GM19395 (cell line): ENCODE data around the gene PCLAF.
"Not testable (repeated sequence)": the region's sequence is repeated elsewhere in the genome, so short reads cannot be mapped to it uniquely, and the experiment has no call there.

Experiments
- ATAC-seq: cut with Tn5 transposase; IDR thresholded peaks from one replicate; pipeline ENCODE4 v1.9.1; 2021; ENCODE audit warnings: mild to moderate bottlenecking, moderate library complexity; ENCODE audit not compliant: unreplicated experiment

The PCLAF gene

GRCh38 chr15:64381000-64381751 lies at the start of gene PCLAF:
PCLAF (minus strand) TSS chr15:64381441; CDS start chr15:64381371, 70 bp downstream.
- peak; percentile 95 for ATAC-seq

GRCh38 chr15:64430000-64430735 lies 48.9 kb upstream of the PCLAF start:
- no peak for ATAC-seq

- ATAC-seq, result no peak
Observed at GRCh38 chr15:64429448-64429847, 48.2 kb upstream of the PCLAF start.

- ATAC-seq, result no peak
Observed at GRCh38 chr15:64426845-64427465, 45.7 kb upstream of the PCLAF start.

- no peak for ATAC-seq
Observed at GRCh38 chr15:64425221-64425620, 44.0 kb upstream of the PCLAF start.

- ATAC-seq, result no peak
Observed at GRCh38 chr15:64423970-64424369, 42.7 kb upstream of the PCLAF start.

- ATAC-seq, result no peak
Observed at GRCh38 chr15:64422697-64423096, 41.5 kb upstream of the PCLAF start.

- ATAC-seq, result no peak
Observed at GRCh38 chr15:64412216-64412615, 31.0 kb upstream of the PCLAF start.

- no peak for ATAC-seq
Observed at GRCh38 chr15:64400583-64400982, 19.3 kb upstream of the PCLAF start.

- ATAC-seq, result no peak
Observed at GRCh38 chr15:64398575-64398974, 17.3 kb upstream of the PCLAF start.

GRCh38 chr15:64396789-64397188 lies 15.5 kb upstream of the PCLAF start:
- ATAC-seq, result no peak

GRCh38 chr15:64392471-64392870 lies 11.2 kb upstream of the PCLAF start:
- ATAC-seq, result not testable (repeated sequence)

GRCh38 chr15:64389036-64389435 lies 7.8 kb upstream of the PCLAF start:
- ATAC-seq, result no peak

- ATAC-seq, result peak; percentile 98
Observed at GRCh38 chr15:64387562-64388168, 6.4 kb upstream of the PCLAF start, which contains the start of gene TRIP4. TRIP4 (plus strand) TSS chr15:64387836; CDS start chr15:64387864, 28 bp downstream.

- ATAC-seq, result no peak
Observed at GRCh38 chr15:64386291-64386690, 5.0 kb upstream of the PCLAF start.

GRCh38 chr15:64383760-64384159 lies 2.5 kb upstream of the PCLAF start:
- ATAC-seq, result no peak

- ATAC-seq, result not testable (repeated sequence)
Observed at GRCh38 chr15:64380130-64380870, 941 bp downstream of the PCLAF start.

- ATAC-seq, result no peak
Observed at GRCh38 chr15:64379216-64379960, 1.9 kb downstream of the PCLAF start.

GRCh38 chr15:64373360-64373759 lies 7.9 kb downstream of the PCLAF start:
- ATAC-seq, result no peak

GRCh38 chr15:64371383-64371782 lies 9.9 kb downstream of the PCLAF start:
- not testable (repeated sequence) for ATAC-seq
